Left cardiac atrium (tissue), 4 donors: ENCODE results near the gene FOXF1. TPM values are rescaled to one million over a fixed set of nuclear protein-coding genes. Genes with fewer than 3 reads are reported as not detected.
A peak's percentile ranks its signal among the peaks of the same experiment; 100 is the strongest.

ENCODE experiments used
- ATAC-seq, 2 donors: fragments of 200-7000 bp; cut with Tn5 transposase; one replicate each; pipeline ENCODE4 v1.9.1; 2020; ENCODE audit warnings: mild to moderate bottlenecking in 2 of 2, moderate library complexity in 2 of 2
- DNase-seq: peaks from one replicate; pipeline ENCODE4 v3.0.0-alpha.2; 2020
- intact Hi-C, 2 donors: fragments of 100-400 bp; cut with DNase I; formaldehyde crosslinking; loops; one replicate each; pipeline versions ENCODE4 v1.14.1 to v1.15.1; 2022 to 2023
- long read RNA-seq: library from polyadenylated mRNA; unstranded; transcript quantifications from one replicate; pipeline ENCODE4 v2.0.0, GENCODE V29; 2021
- total RNA-seq, 2 donors: library from RNA; stranded (reverse); fragmentation: NEBNext Ultra II Directional; extraction: Animal tissue kit (Norgen Biotek cat#: 25700); gene quantifications; one replicate each; pipeline ENCODE4 v1.2.1, GENCODE V29; 2021
- donor health status: DM: no; HTN: yes; CAD: no.
- donor health status: DM: no; HTN: yes; CAD: no; lungs with severe emphysema.
- donor health status: DM: yes; HTN: yes; CAD: no.
- donor health status: Dilated cardiomyopathy.

FOXF1 gene
- total RNA-seq = under 1 TPM; 0.24 to 0.41 TPM
- long read RNA-seq = 0 reads

- DNase-seq (peak; percentile 45), ATAC-seq (peak; percentile 5 to 9)
- intact Hi-C loops = no loop called here
Measured at GRCh38 chr16:86510465-86511261, at the start of gene FOXF1. Gene FOXF1 (plus strand): TSS chr16:86510527. CDS start chr16:86510570, 43 bp downstream.

- DNase-seq (no peak), ATAC-seq (no peak)
- intact Hi-C loops = no loop called here
Measured at GRCh38 chr16:86461037-86461436, 49.3 kb upstream of the FOXF1 start.

GRCh38 chr16:86462334-86463084 is 47.8 kb upstream of the FOXF1 start:
- ATAC-seq = no peak
- intact Hi-C loops = no loop called here
- no peak for DNase-seq

GRCh38 chr16:86464044-86464443 is 46.3 kb upstream of the FOXF1 start:
- ATAC-seq = no peak
- DNase-seq = no peak
- intact Hi-C loops = no loop called here

GRCh38 chr16:86465434-86465833 is 44.9 kb upstream of the FOXF1 start:
- DNase-seq (no peak), ATAC-seq (no peak)
- intact Hi-C loops = no loop called here

- ATAC-seq (no peak), DNase-seq (no peak)
- intact Hi-C loops = no loop called here
Measured at GRCh38 chr16:86466696-86467406, 43.5 kb upstream of the FOXF1 start.

- ATAC-seq (no peak), DNase-seq (no peak)
- intact Hi-C loops = no loop called here
Measured at GRCh38 chr16:86467490-86467889, 42.8 kb upstream of the FOXF1 start.

GRCh38 chr16:86470964-86471363 is 39.4 kb upstream of the FOXF1 start:
- no peak for ATAC-seq
- intact Hi-C loops = no loop called here
- DNase-seq = no peak

GRCh38 chr16:86471896-86472295 is 38.4 kb upstream of the FOXF1 start:
- ATAC-seq (no peak), DNase-seq (no peak)
- intact Hi-C loops = no loop called here

GRCh38 chr16:86472366-86472765 is 38.0 kb upstream of the FOXF1 start:
- ATAC-seq = no peak
- intact Hi-C loops = no loop called here
- no peak for DNase-seq

GRCh38 chr16:86476956-86477534 is 33.3 kb upstream of the FOXF1 start:
- ATAC-seq (peak in 1 of 2 donors; percentile 67), DNase-seq (peak; percentile 62)
- intact Hi-C loops = no loop called here

GRCh38 chr16:86477642-86478041 is 32.7 kb upstream of the FOXF1 start:
- intact Hi-C loops = no loop called here
- DNase-seq (no peak), ATAC-seq (no peak)

GRCh38 chr16:86478779-86479178 is 31.5 kb upstream of the FOXF1 start:
- ATAC-seq (no peak), DNase-seq (no peak)
- intact Hi-C loops = no loop called here

GRCh38 chr16:86479419-86479818 is 30.9 kb upstream of the FOXF1 start:
- DNase-seq (no peak), ATAC-seq (no peak)
- intact Hi-C loops = no loop called here

- DNase-seq (no peak), ATAC-seq (no peak)
- intact Hi-C loops = no loop called here
Measured at GRCh38 chr16:86480444-86480843, 29.9 kb upstream of the FOXF1 start.

- intact Hi-C loops = no loop called here
- no peak for ATAC-seq
- no peak for DNase-seq
Measured at GRCh38 chr16:86481607-86482006, 28.7 kb upstream of the FOXF1 start.

GRCh38 chr16:86484240-86484639 is 26.1 kb upstream of the FOXF1 start:
- no peak for ATAC-seq
- intact Hi-C loops = no loop called here
- DNase-seq = no peak

GRCh38 chr16:86485746-86486145 is 24.6 kb upstream of the FOXF1 start:
- no peak for DNase-seq
- intact Hi-C loops = no loop called here
- no peak for ATAC-seq

- intact Hi-C loops = no loop called here
Measured at GRCh38 chr16:86490859-86491639, 19.3 kb upstream of the FOXF1 start.

More at GRCh38 chr16:86490859-86491639, 19.3 kb upstream of the FOXF1 start:
- ATAC-seq (no peak), DNase-seq (no peak)
